Effector memory CD4-positive, alpha-beta T cell (primary cell): ENCODE data around the gene HOXD8.

Experiments
- DNase-seq, 3 donors: peaks; one replicate each; pipeline ENCODE4 v3.0.0-alpha.2; 2020
- H3K27ac ChIP-seq: 2 replicates; pipeline ENCODE4 v1.7.0; 2013; ENCODE audit warnings: mild to moderate bottlenecking, low read length, moderate library complexity; ENCODE audit not compliant: insufficient read depth, poor library complexity, severe bottlenecking
- H3K27me3 ChIP-seq: replicated peaks from 2 replicates; pipeline ENCODE4 v1.7.0; 2013; ENCODE audit warnings: mild to moderate bottlenecking, low read length; ENCODE audit not compliant: insufficient read depth, control insufficient read depth, poor library complexity, severe bottlenecking
- H3K36me3 ChIP-seq: 2 replicates; pipeline ENCODE4 v1.7.0; 2013; ENCODE audit warnings: mild to moderate bottlenecking, low read length, moderate library complexity; ENCODE audit not compliant: control insufficient read depth, insufficient read depth
- H3K4me1 ChIP-seq: 2 replicates; pipeline ENCODE4 v1.7.0; 2013; ENCODE audit warnings: low read length, mild to moderate bottlenecking; ENCODE audit not compliant: control insufficient read depth, insufficient read depth, poor library complexity, severe bottlenecking
- H3K4me3 ChIP-seq: 2 replicates; pipeline ENCODE4 v1.7.0; 2013; ENCODE audit warnings: low read length, low read depth, mild to moderate bottlenecking; ENCODE audit not compliant: insufficient read depth, poor library complexity, severe bottlenecking
- H3K9me3 ChIP-seq: 2 replicates; pipeline ENCODE4 v1.7.0; 2013; ENCODE audit warnings: mild to moderate bottlenecking, low read length, moderate library complexity; ENCODE audit not compliant: control insufficient read depth
- total RNA-seq, 3 donors: gene quantifications; one replicate each; lab custom pipeline; 2026; lab: John Stamatoyannopoulos, UW

The HOXD8 gene
- 0 reads per million in 3 donors for total RNA-seq

DNA sequence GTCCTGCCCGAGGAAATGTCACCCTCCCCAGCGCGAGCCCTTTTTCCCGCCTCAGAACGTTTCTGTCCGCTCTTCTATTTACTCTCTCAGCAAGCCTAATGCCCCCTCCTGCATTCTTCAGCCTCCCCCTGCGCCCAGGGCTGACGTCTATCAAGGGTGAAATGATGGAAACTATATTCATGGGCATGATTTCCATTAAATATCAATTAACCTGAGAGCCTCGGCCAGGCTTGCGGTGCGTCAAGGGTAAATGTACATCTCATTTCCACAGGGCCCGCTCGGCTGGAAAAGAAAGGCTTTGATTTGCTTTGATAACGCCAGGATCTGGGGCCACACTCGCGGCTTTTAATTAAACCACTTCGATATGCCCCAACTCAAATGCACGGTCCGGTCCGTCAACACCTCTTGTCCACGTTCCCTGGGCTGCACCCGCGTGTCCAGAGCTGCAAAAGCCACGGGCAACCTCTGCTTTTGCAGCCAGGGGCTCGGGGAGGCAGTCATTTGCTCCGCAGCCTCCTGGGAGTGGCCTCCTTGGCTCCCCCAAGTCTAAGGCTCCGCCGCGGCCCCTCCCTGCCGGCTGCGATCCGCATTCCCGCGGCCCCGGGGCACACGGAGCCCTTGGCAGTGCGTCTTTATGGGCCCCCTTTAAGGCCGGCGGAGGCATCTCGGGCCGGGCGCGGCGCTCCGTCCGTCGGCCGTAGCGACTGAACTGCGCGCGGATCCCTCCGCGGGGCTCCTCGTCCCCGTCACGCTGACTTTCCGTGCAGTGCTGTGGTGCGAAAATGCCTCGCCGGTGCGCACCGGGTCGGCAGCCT lies at the start of gene HOXD8:
HOXD8 (plus strand) TSS at position 724 of the 815 bp plus-strand sequence. CDS start 662 bp downstream, outside the sequence.
- Histone ChIP-seq H3K27ac (no peak within 1 kb of the TSS), H3K9me3 (no peaks in the 10 kb centered on the region), H3K27me3 (peaks cover 89% of the 10 kb centered on the region), H3K4me3 (peak within 1 kb of the TSS; percentile 32), H3K36me3 (no peaks in the 10 kb centered on the region), H3K4me1 (peaks cover 19% of the 10 kb centered on the region)
- DNase-seq: no peak

DNA sequence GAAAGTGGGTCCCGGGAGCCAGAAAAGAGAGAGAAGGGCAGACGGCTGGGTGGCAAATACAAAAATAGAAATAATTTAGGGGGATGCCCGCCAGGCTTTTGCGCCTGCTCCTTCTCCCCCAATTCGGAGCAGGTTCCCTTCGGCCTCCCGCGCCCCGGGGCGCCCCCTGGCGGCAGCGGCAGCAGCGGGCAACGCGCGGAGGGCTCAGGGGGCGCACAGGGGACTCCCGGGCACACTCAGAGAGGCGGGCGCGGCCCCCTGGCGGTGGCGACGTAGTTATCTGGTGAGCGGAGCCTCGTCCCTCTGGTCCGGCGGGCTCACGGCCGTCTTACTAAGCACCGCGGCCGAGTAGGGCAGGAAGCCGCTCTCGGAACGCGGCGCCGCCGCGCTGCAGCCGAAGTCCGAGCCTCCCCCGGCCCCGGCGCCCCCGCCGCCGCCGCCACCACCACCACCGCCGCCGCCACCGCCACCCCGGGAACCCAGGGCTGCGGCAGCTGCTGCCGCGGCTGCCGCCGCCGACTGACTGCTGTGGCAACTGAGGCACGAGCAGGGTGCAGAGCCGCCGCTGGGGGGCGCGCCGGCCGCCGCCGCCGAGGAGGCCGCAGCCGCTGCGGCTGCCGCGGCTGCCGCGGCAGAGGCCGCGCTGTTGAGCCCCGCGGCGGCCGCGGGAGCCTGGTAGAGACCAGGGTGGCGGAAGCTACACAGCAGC lies 49.5 kb upstream of the HOXD8 start:
- no peak for DNase-seq
- peaks cover 5% of the 10 kb centered on the region for H3K4me1 ChIP-seq

DNA sequence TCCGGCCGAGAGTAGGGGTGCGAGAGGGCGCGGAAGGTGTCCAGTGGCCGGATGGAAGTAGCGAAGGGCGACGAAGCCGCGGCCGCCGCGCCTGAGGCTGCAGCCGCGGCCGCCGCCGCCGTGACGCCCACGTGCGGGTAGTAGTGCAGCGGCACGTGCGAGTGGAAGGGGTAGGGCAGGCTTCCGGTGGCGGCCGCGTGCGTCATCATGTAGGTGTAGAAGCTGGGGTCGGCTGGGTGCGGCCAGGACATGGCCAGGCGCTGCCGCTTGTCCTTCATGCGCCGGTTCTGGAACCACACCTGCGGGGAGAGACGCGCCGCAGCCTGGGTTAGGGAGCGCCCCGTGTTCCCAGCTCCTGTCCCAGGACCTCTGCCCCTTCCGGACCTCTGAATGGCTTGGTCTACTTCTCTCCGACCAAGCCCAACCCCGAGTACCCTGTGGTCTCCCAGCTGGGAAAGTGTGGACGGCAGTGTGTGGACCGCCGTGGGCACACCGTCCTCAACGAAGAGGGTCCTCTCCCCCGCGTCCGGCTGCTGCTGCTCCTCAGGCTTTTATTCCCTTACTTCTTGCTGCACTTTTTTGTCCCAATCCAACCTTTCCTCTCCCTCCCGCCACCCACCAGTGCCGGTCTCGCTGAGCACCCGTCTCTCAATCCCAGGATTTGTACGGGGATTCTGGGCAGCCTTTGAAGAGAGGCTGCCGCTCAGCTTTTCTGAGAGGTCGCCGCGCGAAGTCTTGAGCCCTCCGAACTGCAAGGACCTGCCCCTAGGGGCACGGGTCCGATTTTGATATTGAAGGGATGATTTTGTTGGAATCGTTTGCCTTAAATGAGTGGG lies 48.7 kb upstream of the HOXD8 start:
- Histone ChIP-seq H3K27me3 (peaks cover 79% of the 10 kb centered on the region), H3K36me3 (no peaks in the 10 kb centered on the region), H3K9me3 (peaks cover 28% of the 10 kb centered on the region), H3K4me3 (no peak overlapping the region), H3K27ac (no peak overlapping the region), H3K4me1 (peaks cover 5% of the 10 kb centered on the region)
- DNase-seq: no peak

More for the DNA sequence above, 49.5 kb upstream of the HOXD8 start:
- Histone ChIP-seq H3K4me3 (no peak overlapping the region), H3K27ac (no peak overlapping the region), H3K27me3 (peaks cover 79% of the 10 kb centered on the region), H3K36me3 (no peaks in the 10 kb centered on the region), H3K9me3 (peaks cover 22% of the 10 kb centered on the region)

DNA sequence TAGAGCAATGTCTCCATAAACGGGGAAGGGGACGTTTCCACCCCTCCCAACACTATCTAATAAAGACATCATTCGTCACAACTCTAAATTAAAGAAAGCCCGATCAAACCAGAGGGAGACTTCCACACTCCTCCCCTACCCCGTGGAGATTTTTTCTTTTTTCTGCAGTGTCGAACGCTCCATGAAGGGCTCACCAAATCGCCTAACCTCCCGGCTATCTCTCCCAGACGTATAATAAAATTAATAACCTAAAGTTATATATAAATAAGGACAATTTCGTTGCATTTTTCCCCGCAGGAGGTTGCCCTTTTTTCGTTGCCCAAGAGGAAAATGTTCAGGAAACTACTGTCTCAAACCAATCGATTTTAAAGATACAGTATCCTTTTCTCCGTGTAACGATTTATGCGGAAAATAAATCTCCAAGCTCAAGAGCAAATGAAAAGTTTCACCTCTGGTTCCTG lies 48.1 kb upstream of the HOXD8 start:
- Histone ChIP-seq H3K27ac (no peak overlapping the region), H3K4me3 (no peak overlapping the region), H3K36me3 (no peaks in the 10 kb centered on the region), H3K4me1 (peaks cover 5% of the 10 kb centered on the region), H3K9me3 (peaks cover 25% of the 10 kb centered on the region), H3K27me3 (peaks cover 80% of the 10 kb centered on the region)
- no peak for DNase-seq

DNA sequence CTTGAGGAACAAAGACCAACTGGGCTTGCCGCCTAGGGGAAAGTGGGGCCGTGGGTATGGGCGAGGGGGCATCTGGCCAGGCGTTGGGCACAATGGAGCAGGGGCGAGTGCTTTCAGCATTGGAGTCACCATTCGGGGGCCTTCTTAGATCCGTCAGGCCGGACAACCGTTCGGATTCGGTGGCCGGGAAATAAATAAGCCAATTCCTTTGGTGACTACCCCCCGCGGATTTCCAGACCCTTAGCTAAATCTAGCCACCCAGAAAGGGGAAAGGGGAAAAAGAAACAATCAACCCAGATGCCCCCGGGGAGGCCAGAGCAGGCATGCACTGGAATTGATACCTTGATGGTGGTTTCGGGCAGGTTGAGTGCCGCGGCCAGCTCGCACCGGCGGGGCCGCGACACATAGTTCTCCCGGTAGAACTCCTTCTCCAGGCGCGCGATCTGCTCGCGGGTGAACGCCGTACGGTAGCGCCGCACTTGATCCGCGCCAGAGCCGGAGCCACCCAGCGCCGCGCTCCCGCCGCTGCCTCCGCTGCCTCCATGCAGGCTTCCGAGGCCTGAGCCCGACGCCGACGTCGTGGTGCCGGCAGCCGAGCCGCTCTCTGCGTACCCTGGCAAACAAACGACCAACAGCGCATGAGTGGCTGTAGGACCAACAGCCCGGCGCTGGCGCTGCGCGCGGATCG lies 47.5 kb upstream of the HOXD8 start:
- peaks cover 86% of the 10 kb centered on the region for H3K27me3 ChIP-seq
- no peak overlapping the region for H3K4me3 ChIP-seq
- no peaks in the 10 kb centered on the region for H3K36me3 ChIP-seq
- H3K9me3 ChIP-seq: peaks cover 25% of the 10 kb centered on the region
- no peak overlapping the region for H3K27ac ChIP-seq
- peaks cover 5% of the 10 kb centered on the region for H3K4me1 ChIP-seq
- no peak for DNase-seq

DNA sequence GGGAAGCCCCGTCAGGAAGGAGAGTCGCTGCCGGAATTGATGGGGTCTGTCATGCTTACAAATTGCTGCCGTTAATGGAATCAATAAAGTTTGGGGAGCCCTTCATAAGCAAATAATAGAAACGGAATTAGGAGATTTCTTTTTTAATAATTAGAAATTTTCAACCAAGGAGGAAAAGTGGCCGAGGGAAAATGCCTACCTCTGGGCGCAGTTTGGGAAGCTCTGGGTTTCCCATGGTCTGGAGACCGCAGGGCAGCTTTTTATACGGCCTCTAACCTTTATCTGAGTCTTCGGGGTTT lies 47.0 kb upstream of the HOXD8 start:
- peaks cover 5% of the 10 kb centered on the region for H3K4me1 ChIP-seq
- H3K27me3 ChIP-seq: peaks cover 86% of the 10 kb centered on the region
- no peak for DNase-seq
- H3K9me3 ChIP-seq: peaks cover 25% of the 10 kb centered on the region
- H3K36me3 ChIP-seq: no peaks in the 10 kb centered on the region
- H3K27ac ChIP-seq: no peak overlapping the region
- no peak overlapping the region for H3K4me3 ChIP-seq

DNA sequence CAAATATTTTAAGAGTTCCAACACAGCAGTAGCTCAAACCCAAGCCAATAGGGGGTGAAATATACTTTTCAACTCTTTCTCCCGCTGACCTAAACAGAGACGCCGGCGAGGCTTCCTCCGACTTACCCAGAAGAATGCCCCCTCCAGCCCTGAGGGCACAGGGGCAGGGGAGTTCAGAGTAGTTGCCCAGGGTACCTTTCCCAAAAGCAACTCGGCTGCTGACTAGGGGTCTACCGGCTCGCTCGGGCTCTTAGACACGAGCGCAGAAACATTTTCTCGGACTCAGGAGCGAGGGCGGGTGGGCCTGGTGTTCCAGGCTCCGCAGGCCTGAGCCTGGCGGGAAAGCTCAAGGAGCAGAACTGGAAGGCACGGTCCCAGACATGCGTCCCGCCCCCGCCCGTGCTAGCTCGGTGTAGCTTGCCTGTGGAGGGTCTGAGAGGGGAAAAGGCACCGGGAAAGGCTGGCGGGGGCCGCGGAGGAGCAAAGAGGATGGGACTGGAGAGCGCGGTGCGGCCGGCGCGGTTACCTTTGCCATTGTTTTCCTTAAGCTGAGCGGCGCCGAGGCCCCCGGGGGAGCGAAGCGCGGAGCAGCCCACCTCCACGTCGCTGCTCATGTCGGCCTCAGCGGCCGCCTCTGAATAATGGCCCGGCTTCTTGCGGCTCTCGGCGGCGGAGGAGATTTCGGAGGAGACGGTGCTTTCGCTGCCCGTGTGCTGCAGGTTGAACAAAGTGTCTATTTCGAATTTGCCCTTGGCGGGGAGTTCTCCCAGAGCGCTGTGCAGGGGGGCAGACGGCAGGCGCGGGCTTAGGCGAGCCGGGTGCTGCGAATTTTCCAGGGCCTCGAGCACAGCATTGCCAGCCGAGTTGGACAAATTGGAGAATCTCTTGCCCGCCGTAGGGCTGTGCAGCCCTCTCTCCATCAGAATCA lies 46.4 kb upstream of the HOXD8 start:
- Histone ChIP-seq H3K27me3 (peaks cover 90% of the 10 kb centered on the region), H3K9me3 (peaks cover 25% of the 10 kb centered on the region), H3K4me3 (no peak overlapping the region), H3K4me1 (peaks cover 5% of the 10 kb centered on the region), H3K36me3 (no peaks in the 10 kb centered on the region), H3K27ac (no peak overlapping the region)
- no peak for DNase-seq

DNA sequence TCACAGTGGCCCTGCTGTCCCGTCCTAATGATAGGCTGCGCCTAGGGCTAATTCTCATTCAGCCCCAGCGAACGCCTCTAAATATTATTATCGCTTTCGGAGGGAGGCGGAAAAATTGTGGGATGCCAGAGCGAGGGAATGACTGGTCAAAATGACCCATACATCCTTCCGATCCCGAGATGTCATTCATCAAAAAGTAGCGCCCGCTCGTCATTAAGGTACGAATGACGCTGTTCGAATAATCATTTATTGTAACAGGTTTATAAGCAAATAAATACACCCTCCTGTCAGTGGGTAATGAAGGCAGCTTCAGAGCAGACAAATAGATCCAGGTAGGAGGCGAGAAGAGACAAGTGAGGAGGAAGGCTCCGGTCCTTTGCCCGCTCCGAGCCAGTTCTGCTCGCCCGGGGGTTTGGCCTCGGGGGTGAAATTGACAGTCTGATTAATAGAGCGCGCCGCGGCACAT lies 45.7 kb upstream of the HOXD8 start, which contains the start of gene EVX2:
EVX2 (minus strand) TSS at position 167 of the 466 bp plus-strand sequence. CDS start 186 bp downstream, outside the sequence.
- H3K27me3 ChIP-seq: peaks cover 92% of the 10 kb centered on the region
- DNase-seq: no peak
- no peaks in the 10 kb centered on the region for H3K36me3 ChIP-seq
- no peak within 1 kb of the TSS for H3K4me3 ChIP-seq
- H3K27ac ChIP-seq: no peak within 1 kb of the TSS
- peaks cover 25% of the 10 kb centered on the region for H3K9me3 ChIP-seq
- H3K4me1 ChIP-seq: peaks cover 5% of the 10 kb centered on the region
